ENCODE results near the gene CNTNAP2.

Gene CNTNAP2

GRCh38 chr7:148260599-148260998 lies 2144.0 kb downstream of the CNTNAP2 start:
- ChIA-PET CTCF (interaction anchor here (0.7 to 1.5 kb wide), 3 partner anchors 18 to 655 kb away, joined by 4 to 7 read pairs (median 4); no protein-coding TSS in a partner anchor), POLR2A (interaction anchor here (1.5 kb wide), 1 partner anchor 9 kb away, joined by 3 read pairs; no protein-coding TSS in a partner anchor)
- no peak for TF ChIP-seq FOXM1 (IDR thresholded peaks at IDR 0.05; ENCODE audit: borderline replicate concordance)
- TF ChIP-seq LEF1 (IDR thresholded peaks at IDR 0.05; ENCODE audit: borderline replicate concordance), result no peak
- TF ChIP-seq CTBP1 (IDR thresholded peaks at IDR 0.05; ENCODE audit: borderline replicate concordance), result no peak
- no peak for TF ChIP-seq ZNF384 (IDR thresholded peaks at IDR 0.05)
- TF ChIP-seq FOXK2 (IDR thresholded peaks at IDR 0.05), result no peak
- no peak for TF ChIP-seq TARDBP (IDR thresholded peaks at IDR 0.05)
- DNase-seq (ENCODE audit: extremely low spot score), result no peak

- no peak for DNase-seq (ENCODE audit: extremely low spot score)
- POLR2A ChIA-PET, result interaction anchor here (1.5 kb wide), 1 partner anchor 10 kb away, joined by 3 read pairs; no protein-coding TSS in a partner anchor
- TF ChIP-seq ZNF384 (IDR thresholded peaks at IDR 0.05) (no peak), NFRKB (IDR thresholded peaks at IDR 0.05) (no peak), SP1 (IDR thresholded peaks at IDR 0.05) (no peak), L3MBTL2 (conservative IDR thresholded peaks at IDR 0.05) (no peak), ARNT (IDR thresholded peaks at IDR 0.05) (no peak), BHLHE40 (IDR thresholded peaks at IDR 0.05; ENCODE audit: borderline replicate concordance) (no peak), TARDBP (IDR thresholded peaks at IDR 0.05) (no peak), SUZ12 (IDR thresholded peaks at IDR 0.05) (no peak), ELF4 (IDR thresholded peaks at IDR 0.05) (no peak), HDGF (IDR thresholded peaks at IDR 0.05; ENCODE audit: borderline replicate concordance) (no peak), PKNOX1 (IDR thresholded peaks at IDR 0.05) (no peak), FOXM1 (IDR thresholded peaks at IDR 0.05; ENCODE audit: borderline replicate concordance) (no peak), FOXA1 (IDR thresholded peaks at IDR 0.05) (no peak), FOXK2 (IDR thresholded peaks at IDR 0.05) (no peak)
- CTCF ChIA-PET, result interaction anchor here (0.9 to 1.2 kb wide), 2 partner anchors 10 to 119 kb away, joined by 3 to 4 read pairs; no protein-coding TSS in a partner anchor
Observed at GRCh38 chr7:148261523-148261922, 2144.9 kb downstream of the CNTNAP2 start.

- POLR2A ChIA-PET, result interaction anchor here (0.6 kb wide), 1 partner anchor 224 kb away, joined by 3 read pairs; no protein-coding TSS in a partner anchor
- no peak for TF ChIP-seq SP1 (IDR thresholded peaks at IDR 0.05)
- no peak for TF ChIP-seq BHLHE40 (IDR thresholded peaks at IDR 0.05; ENCODE audit: borderline replicate concordance)
- no peak for TF ChIP-seq SUZ12 (IDR thresholded peaks at IDR 0.05)
- TF ChIP-seq HDGF (IDR thresholded peaks at IDR 0.05; ENCODE audit: borderline replicate concordance), result no peak
- no peak for TF ChIP-seq CTBP1 (IDR thresholded peaks at IDR 0.05; ENCODE audit: borderline replicate concordance)
- no peak for TF ChIP-seq ARNT (IDR thresholded peaks at IDR 0.05)
- no peak for TF ChIP-seq ELF4 (IDR thresholded peaks at IDR 0.05)
- no peak for TF ChIP-seq NFRKB (IDR thresholded peaks at IDR 0.05)
- TF ChIP-seq FOXK2 (IDR thresholded peaks at IDR 0.05), result no peak
- TF ChIP-seq FOXM1 (IDR thresholded peaks at IDR 0.05; ENCODE audit: borderline replicate concordance), result no peak
- TF ChIP-seq TARDBP (IDR thresholded peaks at IDR 0.05), result no peak
- CTCF ChIA-PET, result interaction anchor here (0.5 to 4.7 kb wide), 15 partner anchors 9 to 1044 kb away, joined by 3 to 39 read pairs (median 3); no protein-coding TSS in a partner anchor
- DNase-seq (ENCODE audit: extremely low spot score), result no peak
Observed at GRCh38 chr7:148261996-148262688, 2145.5 kb downstream of the CNTNAP2 start.

GRCh38 chr7:148262721-148263229 lies 2146.2 kb downstream of the CNTNAP2 start:
- ChIA-PET POLR2A (interaction anchor here (0.6 kb wide), 1 partner anchor 223 kb away, joined by 3 read pairs; no protein-coding TSS in a partner anchor), CTCF (interaction anchor here (0.5 to 4.7 kb wide), 14 partner anchors 14 to 1045 kb away, joined by 3 to 39 read pairs (median 3); no protein-coding TSS in a partner anchor)
- DNase-seq (ENCODE audit: extremely low spot score), result peak; percentile 88
- TF ChIP-seq LEF1 (IDR thresholded peaks at IDR 0.05; ENCODE audit: borderline replicate concordance), result no peak
- peak; percentile 69 for TF ChIP-seq L3MBTL2 (conservative IDR thresholded peaks at IDR 0.05)

GRCh38 chr7:148264933-148265557 lies 2148.4 kb downstream of the CNTNAP2 start:
- peak; percentile 61 for DNase-seq (ENCODE audit: extremely low spot score)
- CTCF ChIA-PET, result interaction anchor here (0.9 to 4.7 kb wide), 8 partner anchors 10 to 221 kb away, joined by 3 to 39 read pairs (median 4); no protein-coding TSS in a partner anchor
- no peak for TF ChIP-seq PKNOX1 (IDR thresholded peaks at IDR 0.05)
- no peak for TF ChIP-seq HDGF (IDR thresholded peaks at IDR 0.05; ENCODE audit: borderline replicate concordance)
- TF ChIP-seq L3MBTL2 (conservative IDR thresholded peaks at IDR 0.05), result no peak
- no peak for TF ChIP-seq FOXA1 (IDR thresholded peaks at IDR 0.05)
- TF ChIP-seq LEF1 (IDR thresholded peaks at IDR 0.05; ENCODE audit: borderline replicate concordance), result no peak
- no peak for TF ChIP-seq ARNT (IDR thresholded peaks at IDR 0.05)
- no peak for TF ChIP-seq BHLHE40 (IDR thresholded peaks at IDR 0.05; ENCODE audit: borderline replicate concordance)
- no peak for TF ChIP-seq NFRKB (IDR thresholded peaks at IDR 0.05)
- no peak for TF ChIP-seq CTBP1 (IDR thresholded peaks at IDR 0.05; ENCODE audit: borderline replicate concordance)
- TF ChIP-seq ELF4 (IDR thresholded peaks at IDR 0.05), result no peak
- TF ChIP-seq FOXM1 (IDR thresholded peaks at IDR 0.05; ENCODE audit: borderline replicate concordance), result no peak
- no peak for TF ChIP-seq SP1 (IDR thresholded peaks at IDR 0.05)
- TF ChIP-seq FOXK2 (IDR thresholded peaks at IDR 0.05), result no peak
- TF ChIP-seq ZNF384 (IDR thresholded peaks at IDR 0.05), result no peak
- no peak for TF ChIP-seq SUZ12 (IDR thresholded peaks at IDR 0.05)
- TF ChIP-seq TARDBP (IDR thresholded peaks at IDR 0.05), result no peak
- POLR2A ChIA-PET, result interaction anchor here (1.4 kb wide), 1 partner anchor 221 kb away, joined by 3 read pairs; no protein-coding TSS in a partner anchor

- POLR2A ChIA-PET, result no interaction called here
- CTCF ChIA-PET, result interaction anchor here (1.3 to 4.7 kb wide), 5 partner anchors 15 to 220 kb away, joined by 3 to 39 read pairs (median 5); no protein-coding TSS in a partner anchor
- no peak for DNase-seq (ENCODE audit: extremely low spot score)
- no peak for TF ChIP-seq PKNOX1 (IDR thresholded peaks at IDR 0.05)
Observed at GRCh38 chr7:148265896-148266295, 2149.3 kb downstream of the CNTNAP2 start.
